Ishikawa (cell line): ENCODE results near the gene MGAT5B.

ENCODE experiments used
- EP300 ChIP-seq: IDR thresholded peaks from 2 replicates; pipeline ENCODE4 v1.6.1; 2012; ENCODE audit warnings: borderline replicate concordance
- REST ChIP-seq: IDR thresholded peaks from 2 replicates; pipeline ENCODE4 v1.6.1; 2012; ENCODE audit warnings: low read depth, mild to moderate bottlenecking

DNA sequence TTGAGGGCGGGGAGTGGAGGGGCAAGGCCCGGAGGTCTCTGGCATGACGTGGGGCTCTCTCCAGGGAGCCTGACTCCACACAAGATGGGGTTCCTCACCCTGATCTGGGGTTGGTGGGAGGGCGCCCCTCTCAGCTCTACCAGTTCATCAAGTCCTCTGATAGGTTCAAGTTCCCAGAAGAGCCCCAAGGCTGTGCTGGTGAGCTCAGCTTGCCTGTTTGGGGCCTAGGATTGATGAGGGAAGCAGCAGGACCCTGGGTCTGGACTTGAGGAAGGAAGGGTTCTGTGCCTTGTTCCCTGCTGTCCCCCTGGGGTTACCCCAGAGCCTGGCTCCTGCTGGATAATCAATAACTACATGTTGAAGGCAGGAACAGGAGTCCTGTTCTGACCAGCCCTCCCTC is 3.5 kb downstream of the MGAT5B start:
- no peak for TF ChIP-seq EP300
- no peak for TF ChIP-seq REST
